SK-N-SH (cell line): Measurements from ENCODE around the gene SCFD1. TPM values are rescaled to one million over a fixed set of nuclear protein-coding genes. Genes with fewer than 3 reads are reported as not detected.

Experiments
- CTCF ChIA-PET: fragments of 300-600, 350-600 bp; formaldehyde crosslinking; extraction: SDS; loops from one replicate; lab custom pipeline; 2021; lab: Yijun Ruan, JAX
- POLR2A ChIA-PET: fragments of 350-600 bp; sonication (Branson Sonifier 250); formaldehyde crosslinking; extraction: SDS; loops from one replicate; lab custom pipeline; 2020; ENCODE audit warnings: antibody characterized with exemption, inconsistent platforms; lab: Yijun Ruan, JAX
- DNase-seq: peaks from one replicate; pipeline ENCODE4 v3.0.0; 2012
- H2AFZ ChIP-seq: fragments of 200-600 bp; sonication (generic); 2 replicates; pipeline ENCODE4 v1.8.1; 2016; ENCODE audit warnings: antibody characterized with exemption, mild to moderate bottlenecking, low read depth
- H3F3A ChIP-seq: fragments of 200-600 bp; sonication (generic); replicated peaks from 2 replicates; pipeline ENCODE3; 2016; ENCODE audit warnings: antibody characterized with exemption, mild to moderate bottlenecking; ENCODE audit not compliant: insufficient read depth
- H3K27ac ChIP-seq, 2 experiments: fragments of 200-500 bp in 1 of 2; fragments of 200-600 bp in 1 of 2; sonication (Bioruptor generic) in 1 of 2; sonication (generic), shearing (Covaris generic) in 1 of 2; 2 replicates each; pipeline versions ENCODE4 v1.5.1 to v1.6.1; 2014 to 2016; ENCODE audit warnings: low read depth in 2 of 2, inconsistent platforms in 1 of 2, low read length in 1 of 2, mild to moderate bottlenecking in 1 of 2, mixed read lengths in 1 of 2
- H3K27me3 ChIP-seq: fragments of 200-600 bp; sonication (generic), shearing (Covaris generic); 2 replicates; pipeline ENCODE4 v1.6.1; 2016; ENCODE audit warnings: mixed run types; ENCODE audit not compliant: insufficient read depth
- H3K36me3 ChIP-seq, 2 experiments: fragments of 200-500 bp in 1 of 2; fragments of 200-600 bp in 1 of 2; sonication (Bioruptor generic) in 1 of 2; sonication (generic) in 1 of 2; replicated peaks in 1 of 2; 2 replicates each; pipeline versions ENCODE3 to v1.5.1; 2014 to 2016; ENCODE audit warnings: low read length in 1 of 2, mild to moderate bottlenecking in 1 of 2; ENCODE audit not compliant: insufficient read depth in 2 of 2, control insufficient read depth in 1 of 2
- H3K4me1 ChIP-seq, 2 experiments: fragments of 200-500 bp in 1 of 2; fragments of 200-600 bp in 1 of 2; sonication (Bioruptor generic) in 1 of 2; sonication (generic), shearing (Covaris generic) in 1 of 2; 2 replicates each; pipeline versions ENCODE4 v1.5.1 to v1.6.1; 2014 to 2016; ENCODE audit warnings: low read depth in 1 of 2, low read length in 1 of 2, mixed run types in 1 of 2; ENCODE audit not compliant: insufficient read depth in 2 of 2, control insufficient read depth in 1 of 2
- H3K4me2 ChIP-seq: fragments of 200-600 bp; sonication (generic), shearing (Covaris generic); 2 replicates; pipeline ENCODE4 v1.6.1; 2017; ENCODE audit warnings: mixed run types
- H3K4me3 ChIP-seq, 2 experiments: fragments of 200-500 bp in 1 of 2; fragments of 200-600 bp in 1 of 2; sonication (Bioruptor generic) in 1 of 2; sonication (generic), shearing (Covaris generic) in 1 of 2; 2 replicates each; pipeline versions ENCODE4 v1.5.1 to v1.8.1; 2014 to 2016; ENCODE audit warnings: low read depth in 2 of 2, inconsistent platforms in 1 of 2, low read length in 1 of 2, mild to moderate bottlenecking in 1 of 2, mixed read lengths in 1 of 2, moderate library complexity in 1 of 2
- H3K79me2 ChIP-seq: fragments of 200-600 bp; sonication (generic); 2 replicates; pipeline ENCODE4 v1.8.1; 2017; ENCODE audit warnings: mild to moderate bottlenecking; ENCODE audit not compliant: insufficient read depth
- H3K9ac ChIP-seq: fragments of 200-600 bp; sonication (generic); 2 replicates; pipeline ENCODE4 v1.6.1; 2017; ENCODE audit warnings: mixed run types
- H3K9me2 ChIP-seq: fragments of 200-600 bp; sonication (generic); 2 replicates; pipeline ENCODE4 v1.6.1; 2017; ENCODE audit warnings: mixed run types
- H3K9me3 ChIP-seq: fragments of 200-600 bp; sonication (generic); 2 replicates; pipeline ENCODE4 v1.6.1; 2017; ENCODE audit warnings: mixed run types, mild to moderate bottlenecking, moderate library complexity
- H4K20me1 ChIP-seq: fragments of 200-600 bp; sonication (generic); 2 replicates; pipeline ENCODE4 v1.6.1; 2017; ENCODE audit warnings: mild to moderate bottlenecking, mixed run types; ENCODE audit not compliant: insufficient read depth
- CHD2 ChIP-seq: fragments of 150-350 bp; IDR thresholded peaks from 2 replicates; pipeline ENCODE4 v1.6.1; 2018; ENCODE audit warnings: low read length; ENCODE audit not compliant: partially characterized antibody
- CTCF ChIP-seq: fragments of 200-600 bp; sonication (generic); IDR thresholded peaks from 2 replicates; pipeline ENCODE4 v1.6.1; 2017; ENCODE audit warnings: antibody characterized with exemption, mild to moderate bottlenecking, moderate library complexity
- ELF1 ChIP-seq: IDR thresholded peaks from 2 replicates; pipeline ENCODE4 v1.4.0; 2012
- FOXM1 ChIP-seq: IDR thresholded peaks from 2 replicates; pipeline ENCODE4 v1.4.0; 2012; ENCODE audit warnings: low read depth, mild to moderate bottlenecking
- GABPA ChIP-seq: IDR thresholded peaks from 2 replicates; pipeline ENCODE4 v1.4.0; 2012; ENCODE audit warnings: low read depth, mild to moderate bottlenecking
- IRF3 ChIP-seq: fragments of 150-350 bp; IDR thresholded peaks from 2 replicates; pipeline ENCODE4 v1.6.1; 2016; ENCODE audit warnings: mild to moderate bottlenecking, low read depth, low read length
- JUND ChIP-seq: IDR thresholded peaks from 2 replicates; pipeline ENCODE4 v1.4.0; 2012
- MEF2A ChIP-seq: IDR thresholded peaks from 2 replicates; pipeline ENCODE4 v1.4.0; 2012; ENCODE audit warnings: low read depth, borderline replicate concordance
- NFIC ChIP-seq: IDR thresholded peaks from 2 replicates; pipeline ENCODE4 v1.4.0; 2012; ENCODE audit warnings: borderline replicate concordance
- NRF1 ChIP-seq: IDR thresholded peaks from 2 replicates; pipeline ENCODE4 v1.6.1; 2012; ENCODE audit warnings: low read depth, mild to moderate bottlenecking, low read length
- PBX3 ChIP-seq: IDR thresholded peaks from 2 replicates; pipeline ENCODE4; 2012
- POLR2AphosphoS5 ChIP-seq: IDR thresholded peaks from 2 replicates; pipeline ENCODE4 v1.6.1; 2012; ENCODE audit warnings: low read depth, low read length
- RXRA ChIP-seq: IDR thresholded peaks from 2 replicates; pipeline ENCODE4 v1.4.0; 2012; ENCODE audit warnings: low read depth, mild to moderate bottlenecking, borderline replicate concordance
- TAF1 ChIP-seq: IDR thresholded peaks from 2 replicates; pipeline ENCODE4 v1.6.1; 2012; ENCODE audit warnings: low read depth, mild to moderate bottlenecking, low read length, moderate library complexity, borderline replicate concordance
- TEAD4 ChIP-seq: IDR thresholded peaks from 2 replicates; pipeline ENCODE4 v1.4.0; 2012; ENCODE audit warnings: mild to moderate bottlenecking, borderline replicate concordance; ENCODE audit not compliant: insufficient read depth
- WGBS: methylation state at CpG from one replicate; pipeline ENCODE4 v1.1.6; 2017; ENCODE audit warnings: low lambda C conversion rate; 5-methylcytosine and 5-hydroxymethylcytosine counted together
- polyA plus RNA-seq, 3 experiments: library from polyadenylated mRNA; depleted of rRNA; stranded (reverse); fragments of >200 nt; gene quantifications; 2 replicates each; pipeline ENCODE4 v1.2.3, GENCODE V29; 2012

The SCFD1 gene
- polyA plus RNA-seq, 1 of the 3 experiments (the other 2 are of a cell fraction): 31.4 TPM

- Histone ChIP-seq H3K9me3 (no peaks in the 10 kb centered on the region), H3K4me3 (no peak overlapping the region), H3K79me2 (peaks cover 100% of the 10 kb centered on the region), H3K27me3 (no peaks in the 10 kb centered on the region), H4K20me1 (peaks cover 63% of the 10 kb centered on the region), H3K4me1 (peaks cover 3 to 19% of the 10 kb centered on the region in 2 experiments; a peak in 3 of 4 replicates), H3K36me3 (peaks cover 0 to 15% of the 10 kb centered on the region in 2 experiments), H3K4me2 (no peak overlapping the region), H2AFZ (no peak overlapping the region), H3K9ac (no peak overlapping the region), H3K9me2 (no peaks in the 10 kb centered on the region), H3K27ac (no peak overlapping the region), H3F3A (peaks cover 7% of the 10 kb centered on the region)
- no peak for DNase-seq
- 87% methylated on average over 4 of the region's 5 CpGs for WGBS
- ChIA-PET CTCF (interaction anchor here (2.0 kb wide), 1 partner anchor 13 kb away, joined by 5 read pairs; no protein-coding TSS in a partner anchor), POLR2A (no interaction called here)
- TF ChIP-seq JUND: no peak
- TF ChIP-seq NRF1: no peak
- no peak for TF ChIP-seq RXRA
- TF ChIP-seq FOXM1: no peak
- TF ChIP-seq GABPA: no peak
- TF ChIP-seq TEAD4: no peak
- TF ChIP-seq CHD2: no peak
- no peak for TF ChIP-seq POLR2AphosphoS5
- no peak for TF ChIP-seq PBX3
- no peak for TF ChIP-seq NFIC
- no peak for TF ChIP-seq ELF1
- TF ChIP-seq CTCF: no peak
- TF ChIP-seq TAF1: no peak
- no peak for TF ChIP-seq IRF3
- no peak for TF ChIP-seq MEF2A
These were observed 48.8 kb upstream of the SCFD1 start for GRCh38 chr14:30573226-30573814.
